NB4 (cell line): ENCODE data around the gene MRPL58.

Experiments
- MYC ChIP-seq: IDR thresholded peaks from 2 replicates; pipeline ENCODE4 v1.6.1; 2011; ENCODE audit warnings: low read depth, low read length
- POLR2A ChIP-seq: IDR thresholded peaks from 2 replicates; pipeline ENCODE4 v1.6.1; 2011; ENCODE audit warnings: mild to moderate bottlenecking; ENCODE audit not compliant: insufficient read length; ENCODE audit errors: extremely low read depth
- TF ChIP-seq, protein P1 (sequence below): IDR thresholded peaks from one replicate; pipeline ENCODE4 v1.5.1; 2012; ENCODE audit warnings: low read depth, low read length
- TF ChIP-seq, protein P2 (sequence below): IDR thresholded peaks from 2 replicates; pipeline ENCODE4 v1.6.1; 2011; ENCODE audit warnings: low read depth, low read length

DNA sequence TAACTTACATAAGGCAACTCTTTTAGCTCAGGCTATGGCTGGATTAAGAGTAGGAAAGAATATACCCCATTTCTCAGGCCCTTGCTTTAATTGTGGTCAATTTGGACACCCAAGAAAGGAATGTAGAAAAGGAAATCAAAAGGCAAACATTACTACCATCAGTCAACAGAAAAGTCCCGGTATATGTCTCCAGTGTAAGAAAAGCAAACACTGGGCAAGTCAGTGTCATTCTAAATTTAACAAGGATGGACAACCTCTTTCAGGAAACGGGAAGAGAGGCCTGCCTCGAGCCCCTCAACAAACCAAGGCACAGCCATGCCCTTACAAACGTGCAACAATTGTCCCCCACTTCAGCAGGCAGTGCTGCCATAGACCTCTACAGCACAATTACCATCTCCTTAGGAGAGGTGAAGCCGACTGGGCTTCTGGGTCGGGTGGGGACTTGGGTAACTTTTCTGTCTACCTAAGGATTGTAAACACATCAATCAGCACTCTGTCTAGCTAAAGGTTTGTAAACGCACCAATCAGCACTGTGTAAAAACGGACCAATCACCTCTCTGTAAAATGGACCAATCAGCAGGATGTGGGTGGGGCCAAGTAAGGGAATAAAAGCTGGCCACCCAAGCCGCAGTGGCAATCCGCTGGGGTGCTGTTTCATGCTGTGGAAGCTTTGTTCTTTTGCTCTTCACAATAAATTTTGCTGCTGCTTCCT is 12.4 kb downstream of the MRPL58 start:
- TF ChIP-seq MYC = no peak
- TF ChIP-seq, protein P1, sequence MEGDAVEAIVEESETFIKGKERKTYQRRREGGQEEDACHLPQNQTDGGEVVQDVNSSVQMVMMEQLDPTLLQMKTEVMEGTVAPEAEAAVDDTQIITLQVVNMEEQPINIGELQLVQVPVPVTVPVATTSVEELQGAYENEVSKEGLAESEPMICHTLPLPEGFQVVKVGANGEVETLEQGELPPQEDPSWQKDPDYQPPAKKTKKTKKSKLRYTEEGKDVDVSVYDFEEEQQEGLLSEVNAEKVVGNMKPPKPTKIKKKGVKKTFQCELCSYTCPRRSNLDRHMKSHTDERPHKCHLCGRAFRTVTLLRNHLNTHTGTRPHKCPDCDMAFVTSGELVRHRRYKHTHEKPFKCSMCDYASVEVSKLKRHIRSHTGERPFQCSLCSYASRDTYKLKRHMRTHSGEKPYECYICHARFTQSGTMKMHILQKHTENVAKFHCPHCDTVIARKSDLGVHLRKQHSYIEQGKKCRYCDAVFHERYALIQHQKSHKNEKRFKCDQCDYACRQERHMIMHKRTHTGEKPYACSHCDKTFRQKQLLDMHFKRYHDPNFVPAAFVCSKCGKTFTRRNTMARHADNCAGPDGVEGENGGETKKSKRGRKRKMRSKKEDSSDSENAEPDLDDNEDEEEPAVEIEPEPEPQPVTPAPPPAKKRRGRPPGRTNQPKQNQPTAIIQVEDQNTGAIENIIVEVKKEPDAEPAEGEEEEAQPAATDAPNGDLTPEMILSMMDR = no peak
- no peak for TF ChIP-seq POLR2A
- TF ChIP-seq, protein P2, sequence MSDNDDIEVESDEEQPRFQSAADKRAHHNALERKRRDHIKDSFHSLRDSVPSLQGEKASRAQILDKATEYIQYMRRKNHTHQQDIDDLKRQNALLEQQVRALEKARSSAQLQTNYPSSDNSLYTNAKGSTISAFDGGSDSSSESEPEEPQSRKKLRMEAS = no peak
